ENCODE data around the gene PPP2R5D. TPM values are rescaled to one million over a fixed set of nuclear protein-coding genes. Genes with fewer than 3 reads are reported as not detected.
A peak's percentile ranks its signal among the peaks of the same experiment; 100 is the strongest.

The PPP2R5D gene
- total RNA-seq, 1 donor from 2014 or later = 37.3 TPM

GRCh38 chr6:42963855-42964605 lies 20.3 kb upstream of the PPP2R5D start:
- peak; percentile 34 for DNase-seq

- no peak for DNase-seq
Observed at GRCh38 chr6:42966571-42966970, 17.8 kb upstream of the PPP2R5D start.

- DNase-seq = no peak
Observed at GRCh38 chr6:42967228-42967627, 17.1 kb upstream of the PPP2R5D start.

GRCh38 chr6:42968126-42968701 lies 16.2 kb upstream of the PPP2R5D start:
- DNase-seq = no peak

- DNase-seq = no peak
Observed at GRCh38 chr6:42968783-42969182, 15.6 kb upstream of the PPP2R5D start.

- DNase-seq = no peak
Observed at GRCh38 chr6:42969431-42969830, 14.9 kb upstream of the PPP2R5D start.

GRCh38 chr6:42969934-42970333 lies 14.4 kb upstream of the PPP2R5D start:
- no peak for DNase-seq

- DNase-seq = no peak
Observed at GRCh38 chr6:42970871-42971612, 13.3 kb upstream of the PPP2R5D start.

- no peak for DNase-seq
Observed at GRCh38 chr6:42971746-42972327, 12.5 kb upstream of the PPP2R5D start.

- no peak for DNase-seq
Observed at GRCh38 chr6:42973926-42974325, 10.4 kb upstream of the PPP2R5D start.

GRCh38 chr6:42974919-42975505 lies 9.4 kb upstream of the PPP2R5D start:
- no peak for DNase-seq

GRCh38 chr6:42978487-42978838 lies 5.9 kb upstream of the PPP2R5D start:
- DNase-seq = no peak

- peak; percentile 94 for DNase-seq
Observed at GRCh38 chr6:42978839-42979522, 5.4 kb upstream of the PPP2R5D start, which contains the start of gene PEX6. Gene PEX6 (minus strand): TSS chr6:42979181. CDS start chr6:42979150, 31 bp downstream.

- DNase-seq = no peak
Observed at GRCh38 chr6:42979523-42980177, 4.7 kb upstream of the PPP2R5D start.

- DNase-seq = no peak
Observed at GRCh38 chr6:42981836-42982235, 2.5 kb upstream of the PPP2R5D start.

GRCh38 chr6:42984924-42985475 lies 630 bp downstream of the PPP2R5D start:
- DNase-seq = peak; percentile 36

GRCh38 chr6:42987533-42988451 lies 3.4 kb downstream of the PPP2R5D start:
- no peak for DNase-seq

GRCh38 chr6:42988486-42989020 lies 4.2 kb downstream of the PPP2R5D start:
- peak; percentile 46 for DNase-seq

GRCh38 chr6:42989923-42990322 lies 5.6 kb downstream of the PPP2R5D start:
- DNase-seq = no peak

GRCh38 chr6:42993445-42993844 lies 9.1 kb downstream of the PPP2R5D start:
- DNase-seq = no peak
